SK-N-SH (cell line): ENCODE results near the gene ANP32A. TPM values are rescaled to one million over a fixed set of nuclear protein-coding genes. Genes with fewer than 3 reads are reported as not detected.

Experiments used
- CTCF ChIA-PET: fragments of 300-600, 350-600 bp; formaldehyde crosslinking; extraction: SDS; loops from one replicate; lab custom pipeline; 2021; lab: Yijun Ruan, JAX
- POLR2A ChIA-PET: fragments of 350-600 bp; sonication (Branson Sonifier 250); formaldehyde crosslinking; extraction: SDS; loops from one replicate; lab custom pipeline; 2020; ENCODE audit warnings: antibody characterized with exemption, inconsistent platforms; lab: Yijun Ruan, JAX
- DNase-seq: peaks from one replicate; pipeline ENCODE4 v3.0.0; 2012
- H2AFZ ChIP-seq: fragments of 200-600 bp; sonication (generic); 2 replicates; pipeline ENCODE4 v1.8.1; 2016; ENCODE audit warnings: antibody characterized with exemption, mild to moderate bottlenecking, low read depth
- H3F3A ChIP-seq: fragments of 200-600 bp; sonication (generic); replicated peaks from 2 replicates; pipeline ENCODE3; 2016; ENCODE audit warnings: antibody characterized with exemption, mild to moderate bottlenecking; ENCODE audit not compliant: insufficient read depth
- H3K27ac ChIP-seq, 2 experiments: fragments of 200-500 bp in 1 of 2; fragments of 200-600 bp in 1 of 2; sonication (Bioruptor generic) in 1 of 2; sonication (generic), shearing (Covaris generic) in 1 of 2; 2 replicates each; pipeline versions ENCODE4 v1.5.1 to v1.6.1; 2014 to 2016; ENCODE audit warnings: low read depth in 2 of 2, inconsistent platforms in 1 of 2, low read length in 1 of 2, mild to moderate bottlenecking in 1 of 2, mixed read lengths in 1 of 2
- H3K27me3 ChIP-seq: fragments of 200-600 bp; sonication (generic), shearing (Covaris generic); 2 replicates; pipeline ENCODE4 v1.6.1; 2016; ENCODE audit warnings: mixed run types; ENCODE audit not compliant: insufficient read depth
- H3K36me3 ChIP-seq, 2 experiments: fragments of 200-500 bp in 1 of 2; fragments of 200-600 bp in 1 of 2; sonication (Bioruptor generic) in 1 of 2; sonication (generic) in 1 of 2; replicated peaks in 1 of 2; 2 replicates each; pipeline versions ENCODE3 to v1.5.1; 2014 to 2016; ENCODE audit warnings: low read length in 1 of 2, mild to moderate bottlenecking in 1 of 2; ENCODE audit not compliant: insufficient read depth in 2 of 2, control insufficient read depth in 1 of 2
- H3K4me1 ChIP-seq, 2 experiments: fragments of 200-500 bp in 1 of 2; fragments of 200-600 bp in 1 of 2; sonication (Bioruptor generic) in 1 of 2; sonication (generic), shearing (Covaris generic) in 1 of 2; 2 replicates each; pipeline versions ENCODE4 v1.5.1 to v1.6.1; 2014 to 2016; ENCODE audit warnings: low read depth in 1 of 2, low read length in 1 of 2, mixed run types in 1 of 2; ENCODE audit not compliant: insufficient read depth in 2 of 2, control insufficient read depth in 1 of 2
- H3K4me2 ChIP-seq: fragments of 200-600 bp; sonication (generic), shearing (Covaris generic); 2 replicates; pipeline ENCODE4 v1.6.1; 2017; ENCODE audit warnings: mixed run types
- H3K4me3 ChIP-seq, 2 experiments: fragments of 200-500 bp in 1 of 2; fragments of 200-600 bp in 1 of 2; sonication (Bioruptor generic) in 1 of 2; sonication (generic), shearing (Covaris generic) in 1 of 2; 2 replicates each; pipeline versions ENCODE4 v1.5.1 to v1.8.1; 2014 to 2016; ENCODE audit warnings: low read depth in 2 of 2, inconsistent platforms in 1 of 2, low read length in 1 of 2, mild to moderate bottlenecking in 1 of 2, mixed read lengths in 1 of 2, moderate library complexity in 1 of 2
- H3K79me2 ChIP-seq: fragments of 200-600 bp; sonication (generic); 2 replicates; pipeline ENCODE4 v1.8.1; 2017; ENCODE audit warnings: mild to moderate bottlenecking; ENCODE audit not compliant: insufficient read depth
- H3K9ac ChIP-seq: fragments of 200-600 bp; sonication (generic); 2 replicates; pipeline ENCODE4 v1.6.1; 2017; ENCODE audit warnings: mixed run types
- H3K9me2 ChIP-seq: fragments of 200-600 bp; sonication (generic); 2 replicates; pipeline ENCODE4 v1.6.1; 2017; ENCODE audit warnings: mixed run types
- H3K9me3 ChIP-seq: fragments of 200-600 bp; sonication (generic); 2 replicates; pipeline ENCODE4 v1.6.1; 2017; ENCODE audit warnings: mixed run types, mild to moderate bottlenecking, moderate library complexity
- H4K20me1 ChIP-seq: fragments of 200-600 bp; sonication (generic); 2 replicates; pipeline ENCODE4 v1.6.1; 2017; ENCODE audit warnings: mild to moderate bottlenecking, mixed run types; ENCODE audit not compliant: insufficient read depth
- EP300 ChIP-seq, 2 experiments: IDR thresholded peaks; 2 replicates each; pipeline versions ENCODE4 v1.4.0 to v1.6.1; 2012; ENCODE audit warnings: borderline replicate concordance in 1 of 2, low read depth in 1 of 2, low read length in 1 of 2
- EZH2phosphoT487 ChIP-seq: fragments of 200-600 bp; sonication (generic); IDR thresholded peaks from 2 replicates; pipeline ENCODE4 v1.6.1; 2017; ENCODE audit warnings: low read depth, mixed run types, mild to moderate bottlenecking, antibody characterized with exemption, moderate library complexity, borderline replicate concordance
- FOXJ3 ChIP-seq: sonication (generic); formaldehyde crosslinking; IDR thresholded peaks from 2 replicates; pipeline ENCODE4 v1.5.1; 2020; ENCODE audit warnings: mild to moderate bottlenecking, missing genetic modification reagents
- FOXM1 ChIP-seq: IDR thresholded peaks from 2 replicates; pipeline ENCODE4 v1.4.0; 2012; ENCODE audit warnings: low read depth, mild to moderate bottlenecking
- GABPA ChIP-seq: IDR thresholded peaks from 2 replicates; pipeline ENCODE4 v1.4.0; 2012; ENCODE audit warnings: low read depth, mild to moderate bottlenecking
- JUND ChIP-seq: IDR thresholded peaks from 2 replicates; pipeline ENCODE4 v1.4.0; 2012
- POLR2AphosphoS5 ChIP-seq: IDR thresholded peaks from 2 replicates; pipeline ENCODE4 v1.6.1; 2012; ENCODE audit warnings: low read depth, low read length
- RAD21 ChIP-seq: IDR thresholded peaks from 2 replicates; pipeline ENCODE4 v1.6.1; 2012; ENCODE audit warnings: mild to moderate bottlenecking, low read length
- RCOR1 ChIP-seq: fragments of 150-350 bp; IDR thresholded peaks from 2 replicates; pipeline ENCODE4 v1.6.1; 2017; ENCODE audit warnings: antibody characterized with exemption, low read length
- RXRA ChIP-seq: IDR thresholded peaks from 2 replicates; pipeline ENCODE4 v1.4.0; 2012; ENCODE audit warnings: low read depth, mild to moderate bottlenecking, borderline replicate concordance
- SMC3 ChIP-seq: IDR thresholded peaks from 2 replicates; pipeline ENCODE4 v1.6.1; 2012; ENCODE audit warnings: low read depth, low read length, improper control_type of control experiment
- TCF12 ChIP-seq: IDR thresholded peaks from 2 replicates; pipeline ENCODE4 v1.4.0; 2012
- WGBS: methylation state at CpG from one replicate; pipeline ENCODE4 v1.1.6; 2017; ENCODE audit warnings: low lambda C conversion rate; 5-methylcytosine and 5-hydroxymethylcytosine counted together
- polyA plus RNA-seq, 3 experiments: library from polyadenylated mRNA; depleted of rRNA; stranded (reverse); fragments of >200 nt; gene quantifications; 2 replicates each; pipeline ENCODE4 v1.2.3, GENCODE V29; 2012
- TF ChIP-seq, protein P1 (sequence below): fragments of 150-350 bp; IDR thresholded peaks from 2 replicates; pipeline ENCODE4 v1.6.1; 2016; ENCODE audit warnings: mild to moderate bottlenecking, low read depth, low read length
- TF ChIP-seq, protein P2 (sequence below): fragments of 150-350 bp; IDR thresholded peaks from 2 replicates; pipeline ENCODE4 v1.6.1; 2017; ENCODE audit warnings: antibody characterized with exemption, low read length, low read depth, borderline replicate concordance
- TF ChIP-seq, protein P3 (sequence below): IDR thresholded peaks from 2 replicates; pipeline ENCODE4 v1.4.0; 2012; ENCODE audit warnings: low read depth, borderline replicate concordance
- TF ChIP-seq, protein P4 (sequence below): IDR thresholded peaks from 2 replicates; pipeline ENCODE4 v1.6.1; 2012; ENCODE audit warnings: mild to moderate bottlenecking, low read depth, low read length, moderate library complexity
- TF ChIP-seq, protein P5 (sequence below): IDR thresholded peaks from 2 replicates; pipeline ENCODE4 v1.4.0; 2012; ENCODE audit warnings: low read depth

ANP32A gene
- polyA plus RNA-seq, 1 of the 3 experiments (the other 2 are of a cell fraction), result 58.4 TPM

DNA sequence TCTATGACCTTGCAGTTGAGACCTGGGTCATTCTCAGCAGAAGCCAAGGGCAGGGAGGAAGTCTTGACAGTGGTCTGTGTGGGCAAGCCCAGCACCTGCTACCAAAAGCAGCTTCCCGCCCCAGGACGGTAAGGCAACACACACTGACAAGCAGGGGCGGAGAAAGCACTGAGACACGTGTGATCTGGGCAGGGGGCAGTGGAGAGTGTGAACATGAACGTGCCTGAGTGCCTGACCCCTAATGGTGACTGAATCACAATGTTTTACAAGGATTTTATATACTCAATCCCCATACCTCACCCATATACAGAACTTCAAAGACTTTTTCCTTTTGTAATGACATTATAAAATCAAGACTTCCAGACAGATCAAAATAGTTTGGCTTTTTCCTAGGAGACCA is 35.2 kb downstream of the ANP32A start:
- Histone ChIP-seq H3K9me3 (no peaks in the 10 kb centered on the region), H4K20me1 (peaks cover 18% of the 10 kb centered on the region), H3K36me3 (peaks cover 8 to 58% of the 10 kb centered on the region in 2 experiments), H3K9me2 (no peaks in the 10 kb centered on the region), H2AFZ (no peak overlapping the region), H3F3A (no peaks in the 10 kb centered on the region), H3K27ac (no peak overlapping the region), H3K79me2 (peaks cover 12% of the 10 kb centered on the region; the same call in 1 of the 2 replicates), H3K27me3 (no peaks in the 10 kb centered on the region), H3K4me1 (peaks cover 0 to 14% of the 10 kb centered on the region in 2 experiments; a peak in 1 of 4 replicates), H3K9ac (no peak overlapping the region), H3K4me3 (no peak overlapping the region), H3K4me2 (no peak overlapping the region)
- TF ChIP-seq FOXM1 (no peak), GABPA (no peak), EZH2phosphoT487 (no peak), JUND (no peak), TCF12 (no peak), SMC3 (no peak), FOXJ3 (CRISPR knock-in tag) (no peak), EP300 (IDR thresholded peaks at IDR 0.05; ENCODE audit: borderline replicate concordance in 1 of 2, low read depth in 1 of 2, low read length in 1 of 2) (no peak), RCOR1 (no peak), POLR2AphosphoS5 (no peak), RAD21 (no peak), RXRA (no peak)
- TF ChIP-seq, protein P1, sequence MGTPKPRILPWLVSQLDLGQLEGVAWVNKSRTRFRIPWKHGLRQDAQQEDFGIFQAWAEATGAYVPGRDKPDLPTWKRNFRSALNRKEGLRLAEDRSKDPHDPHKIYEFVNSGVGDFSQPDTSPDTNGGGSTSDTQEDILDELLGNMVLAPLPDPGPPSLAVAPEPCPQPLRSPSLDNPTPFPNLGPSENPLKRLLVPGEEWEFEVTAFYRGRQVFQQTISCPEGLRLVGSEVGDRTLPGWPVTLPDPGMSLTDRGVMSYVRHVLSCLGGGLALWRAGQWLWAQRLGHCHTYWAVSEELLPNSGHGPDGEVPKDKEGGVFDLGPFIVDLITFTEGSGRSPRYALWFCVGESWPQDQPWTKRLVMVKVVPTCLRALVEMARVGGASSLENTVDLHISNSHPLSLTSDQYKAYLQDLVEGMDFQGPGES, result no peak
- TF ChIP-seq, protein P2, sequence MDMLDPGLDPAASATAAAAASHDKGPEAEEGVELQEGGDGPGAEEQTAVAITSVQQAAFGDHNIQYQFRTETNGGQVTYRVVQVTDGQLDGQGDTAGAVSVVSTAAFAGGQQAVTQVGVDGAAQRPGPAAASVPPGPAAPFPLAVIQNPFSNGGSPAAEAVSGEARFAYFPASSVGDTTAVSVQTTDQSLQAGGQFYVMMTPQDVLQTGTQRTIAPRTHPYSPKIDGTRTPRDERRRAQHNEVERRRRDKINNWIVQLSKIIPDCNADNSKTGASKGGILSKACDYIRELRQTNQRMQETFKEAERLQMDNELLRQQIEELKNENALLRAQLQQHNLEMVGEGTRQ, result no peak
- TF ChIP-seq, protein P3, sequence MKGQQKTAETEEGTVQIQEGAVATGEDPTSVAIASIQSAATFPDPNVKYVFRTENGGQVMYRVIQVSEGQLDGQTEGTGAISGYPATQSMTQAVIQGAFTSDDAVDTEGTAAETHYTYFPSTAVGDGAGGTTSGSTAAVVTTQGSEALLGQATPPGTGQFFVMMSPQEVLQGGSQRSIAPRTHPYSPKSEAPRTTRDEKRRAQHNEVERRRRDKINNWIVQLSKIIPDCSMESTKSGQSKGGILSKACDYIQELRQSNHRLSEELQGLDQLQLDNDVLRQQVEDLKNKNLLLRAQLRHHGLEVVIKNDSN, result no peak
- TF ChIP-seq, protein P4, sequence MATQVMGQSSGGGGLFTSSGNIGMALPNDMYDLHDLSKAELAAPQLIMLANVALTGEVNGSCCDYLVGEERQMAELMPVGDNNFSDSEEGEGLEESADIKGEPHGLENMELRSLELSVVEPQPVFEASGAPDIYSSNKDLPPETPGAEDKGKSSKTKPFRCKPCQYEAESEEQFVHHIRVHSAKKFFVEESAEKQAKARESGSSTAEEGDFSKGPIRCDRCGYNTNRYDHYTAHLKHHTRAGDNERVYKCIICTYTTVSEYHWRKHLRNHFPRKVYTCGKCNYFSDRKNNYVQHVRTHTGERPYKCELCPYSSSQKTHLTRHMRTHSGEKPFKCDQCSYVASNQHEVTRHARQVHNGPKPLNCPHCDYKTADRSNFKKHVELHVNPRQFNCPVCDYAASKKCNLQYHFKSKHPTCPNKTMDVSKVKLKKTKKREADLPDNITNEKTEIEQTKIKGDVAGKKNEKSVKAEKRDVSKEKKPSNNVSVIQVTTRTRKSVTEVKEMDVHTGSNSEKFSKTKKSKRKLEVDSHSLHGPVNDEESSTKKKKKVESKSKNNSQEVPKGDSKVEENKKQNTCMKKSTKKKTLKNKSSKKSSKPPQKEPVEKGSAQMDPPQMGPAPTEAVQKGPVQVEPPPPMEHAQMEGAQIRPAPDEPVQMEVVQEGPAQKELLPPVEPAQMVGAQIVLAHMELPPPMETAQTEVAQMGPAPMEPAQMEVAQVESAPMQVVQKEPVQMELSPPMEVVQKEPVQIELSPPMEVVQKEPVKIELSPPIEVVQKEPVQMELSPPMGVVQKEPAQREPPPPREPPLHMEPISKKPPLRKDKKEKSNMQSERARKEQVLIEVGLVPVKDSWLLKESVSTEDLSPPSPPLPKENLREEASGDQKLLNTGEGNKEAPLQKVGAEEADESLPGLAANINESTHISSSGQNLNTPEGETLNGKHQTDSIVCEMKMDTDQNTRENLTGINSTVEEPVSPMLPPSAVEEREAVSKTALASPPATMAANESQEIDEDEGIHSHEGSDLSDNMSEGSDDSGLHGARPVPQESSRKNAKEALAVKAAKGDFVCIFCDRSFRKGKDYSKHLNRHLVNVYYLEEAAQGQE, result no peak
- TF ChIP-seq, protein P5, sequence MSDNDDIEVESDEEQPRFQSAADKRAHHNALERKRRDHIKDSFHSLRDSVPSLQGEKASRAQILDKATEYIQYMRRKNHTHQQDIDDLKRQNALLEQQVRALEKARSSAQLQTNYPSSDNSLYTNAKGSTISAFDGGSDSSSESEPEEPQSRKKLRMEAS, result no peak
- DNase-seq, result no peak
- WGBS, result 79% methylated on average over 3 of the region's 5 CpGs
- CTCF ChIA-PET, result interaction anchor here (0.8 to 3.8 kb wide), 7 partner anchors 9 to 91 kb away, joined by 3 to 19 read pairs (median 3); no protein-coding TSS in a partner anchor
- POLR2A ChIA-PET, result interaction anchor here (0.5 kb wide), 1 partner anchor 39 kb away, joined by 3 read pairs; no protein-coding TSS in a partner anchor
